HUDEP-2 (cell line): Measurements from ENCODE around the gene SLC66A2.
"Not testable (repeated sequence)": the region's sequence is repeated elsewhere in the genome, so short reads cannot be mapped to it uniquely, and the experiment has no call there.

Experiments
- DNase-seq, 76 experiments: peaks; one replicate each; lab custom pipeline; 2025; ENCODE audit not compliant: unreplicated experiment in 76 of 76; lab: John Stamatoyannopoulos, UW

Gene SLC66A2

DNA sequence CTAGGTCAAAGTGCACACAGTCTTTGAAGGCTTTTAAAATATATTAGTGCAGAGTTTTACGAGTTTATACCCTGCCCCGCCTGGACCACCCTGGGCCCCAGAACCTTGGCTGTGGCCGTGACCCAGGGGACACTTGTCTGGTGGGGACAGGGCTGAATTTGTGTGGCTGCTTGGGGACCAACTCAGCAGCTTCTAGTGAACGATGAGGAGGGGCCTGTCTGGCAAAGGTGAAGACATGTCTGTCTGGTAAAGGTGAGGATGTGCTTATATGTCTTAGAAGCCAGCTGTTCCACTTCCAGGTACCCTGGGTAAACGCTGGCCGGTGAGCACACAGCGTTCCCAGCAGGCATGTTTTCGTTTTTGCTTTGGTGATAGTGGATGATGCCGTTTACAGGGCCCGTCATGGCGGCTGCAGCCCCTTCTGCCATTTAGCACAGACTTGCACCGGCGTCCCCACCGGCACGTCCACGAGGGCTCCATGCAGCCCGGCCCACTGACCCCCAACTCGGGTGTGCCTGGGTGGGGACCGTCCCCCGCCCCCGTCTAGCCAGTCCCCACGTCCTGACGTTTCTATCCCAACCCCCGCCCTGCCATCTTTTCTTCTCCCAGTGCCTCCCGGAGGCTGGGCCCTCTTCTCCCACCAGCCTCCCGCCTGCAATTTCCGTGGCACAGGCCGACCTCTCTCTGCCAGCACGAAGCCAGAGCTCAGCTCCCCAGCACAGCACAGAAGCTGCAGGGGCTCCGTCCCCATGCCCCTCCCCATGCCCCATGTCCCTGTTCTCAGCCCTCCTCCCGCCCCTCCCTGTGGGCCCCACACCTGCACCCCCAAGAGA is 67.8 kb downstream of the SLC66A2 start:
- DNase-seq = no peak

GRCh38 chr18:79882522-79883241 is 68.8 kb downstream of the SLC66A2 start:
- DNase-seq = no peak

- DNase-seq = no peak
Observed at GRCh38 chr18:79881695-79882094, 69.8 kb downstream of the SLC66A2 start.

GRCh38 chr18:79879566-79879965 is 71.9 kb downstream of the SLC66A2 start:
- DNase-seq = no peak

DNA sequence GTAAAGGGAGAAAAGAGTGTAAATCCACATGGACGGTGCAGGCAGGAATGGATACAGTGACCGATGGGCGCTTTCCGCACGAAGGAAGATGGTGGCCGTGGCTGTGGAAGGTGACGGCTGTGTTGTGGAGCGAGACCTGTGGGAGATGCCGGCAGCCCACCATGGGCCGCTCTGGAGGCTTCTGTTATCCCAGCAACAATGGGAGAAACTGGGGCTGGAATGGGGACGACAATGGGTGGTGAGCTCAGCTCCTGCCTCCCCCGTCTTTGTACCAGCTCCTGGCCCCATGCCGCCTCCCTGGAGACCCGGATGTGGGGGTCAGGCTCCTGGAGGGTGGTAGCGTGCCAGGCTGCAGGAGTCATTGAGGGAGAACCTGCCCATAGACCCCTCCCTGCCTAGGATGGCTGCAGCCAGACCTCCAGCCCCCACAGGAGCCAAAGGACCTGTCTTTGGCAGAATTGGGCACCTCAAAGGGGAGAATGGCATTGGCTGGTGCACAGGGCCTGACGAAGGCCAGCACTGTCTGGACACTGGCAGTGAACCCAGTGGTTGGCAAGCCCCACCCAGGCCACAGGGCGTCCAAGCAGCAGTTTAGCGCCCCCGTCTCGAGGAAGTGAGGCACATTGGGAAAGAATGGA is 72.6 kb downstream of the SLC66A2 start:
- DNase-seq = no peak

DNA sequence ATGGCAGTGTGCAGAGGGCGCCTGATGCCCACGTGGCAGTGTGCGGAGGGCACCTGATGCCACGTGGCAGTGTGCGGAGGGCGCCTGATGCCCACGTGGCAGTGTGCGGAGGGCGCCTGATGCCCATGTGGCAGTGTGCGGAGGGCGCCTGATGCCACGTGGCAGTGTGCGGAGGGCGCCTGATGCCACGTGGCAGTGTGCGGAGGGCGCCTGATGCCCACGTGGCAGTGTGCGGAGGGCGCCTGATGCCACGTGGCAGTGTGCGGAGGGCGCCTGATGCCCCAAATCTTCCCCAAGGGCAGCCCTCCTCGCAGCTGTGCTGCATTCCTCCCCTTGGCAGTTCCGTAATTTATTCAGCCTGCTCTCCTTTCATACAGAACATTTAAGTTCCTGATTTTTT is 73.2 kb downstream of the SLC66A2 start:
- not testable (repeated sequence) for DNase-seq

- no peak for DNase-seq
Observed at GRCh38 chr18:79877163-79878091, 74.0 kb downstream of the SLC66A2 start.

GRCh38 chr18:79876497-79876896 is 75.0 kb downstream of the SLC66A2 start:
- no peak for DNase-seq

- DNase-seq = no peak
Observed at GRCh38 chr18:79875931-79876461, 75.5 kb downstream of the SLC66A2 start.

DNA sequence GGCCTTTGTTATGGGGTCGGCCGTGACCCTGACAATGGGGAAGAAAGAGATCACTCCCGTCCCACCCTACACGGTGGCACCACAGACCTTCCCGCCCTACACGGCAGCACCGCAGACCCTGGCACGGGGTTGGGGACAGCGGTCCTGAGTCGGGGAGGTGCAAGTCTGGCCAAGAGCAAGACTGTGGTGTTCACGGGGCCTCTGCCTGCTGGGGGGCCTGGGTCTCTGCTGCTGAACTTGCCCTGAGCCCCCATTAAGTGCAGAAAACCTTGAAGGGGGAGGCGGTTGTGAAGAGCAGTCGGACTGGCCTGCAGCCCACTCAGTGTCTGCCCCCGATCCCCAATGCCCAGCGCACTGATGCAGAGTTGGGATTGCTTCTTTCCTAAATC is 75.9 kb downstream of the SLC66A2 start:
- DNase-seq = no peak

- no peak for DNase-seq
Observed at GRCh38 chr18:79874553-79875530, 76.6 kb downstream of the SLC66A2 start.

GRCh38 chr18:79873449-79874110 is 77.9 kb downstream of the SLC66A2 start:
- no peak for DNase-seq

GRCh38 chr18:79872527-79873444 is 78.7 kb downstream of the SLC66A2 start:
- DNase-seq = no peak

DNA sequence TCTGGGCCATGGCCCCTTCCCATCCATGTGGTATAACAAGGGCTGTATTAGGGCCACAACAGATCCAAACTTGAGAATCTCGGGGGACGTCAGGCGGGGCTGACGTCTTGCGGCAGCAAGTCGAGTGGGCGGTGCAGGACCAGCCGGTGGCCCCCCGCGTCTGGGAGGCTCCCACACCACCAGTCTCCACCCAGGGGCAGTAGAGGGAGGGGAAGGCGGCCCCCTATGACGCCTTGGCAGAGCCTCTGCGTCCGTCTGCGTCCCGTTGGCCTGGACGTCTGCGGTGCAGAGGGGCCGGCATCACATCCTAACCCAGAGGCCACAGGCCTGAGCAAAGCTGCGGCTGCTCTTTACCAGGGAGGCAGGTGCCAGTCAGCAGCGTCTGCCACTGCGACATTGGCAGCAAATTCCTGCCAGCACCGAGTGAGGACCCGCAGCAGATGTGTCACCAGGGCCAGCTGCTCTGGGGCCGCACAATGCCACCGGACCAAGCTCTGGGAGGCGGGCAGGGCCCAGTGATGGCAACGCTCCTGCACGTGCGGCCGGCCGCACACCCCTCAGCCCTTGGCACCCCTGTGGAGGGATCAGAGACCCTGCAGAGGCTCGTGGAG is 79.9 kb downstream of the SLC66A2 start:
- DNase-seq = no peak

- DNase-seq = no peak
Observed at GRCh38 chr18:79871026-79871390, 80.4 kb downstream of the SLC66A2 start.

GRCh38 chr18:79870301-79871025 is 81.0 kb downstream of the SLC66A2 start:
- DNase-seq = no peak
